ENCODE results near the gene IFNA2. TPM values are rescaled to one million over a fixed set of nuclear protein-coding genes. Genes with fewer than 3 reads are reported as not detected.
"Not testable (repeated sequence)": the region's sequence is repeated elsewhere in the genome, so short reads cannot be mapped to it uniquely, and the experiment has no call there.

The IFNA2 gene
- total RNA-seq, 2 experiments from 2014 or later, result not detected

DNA sequence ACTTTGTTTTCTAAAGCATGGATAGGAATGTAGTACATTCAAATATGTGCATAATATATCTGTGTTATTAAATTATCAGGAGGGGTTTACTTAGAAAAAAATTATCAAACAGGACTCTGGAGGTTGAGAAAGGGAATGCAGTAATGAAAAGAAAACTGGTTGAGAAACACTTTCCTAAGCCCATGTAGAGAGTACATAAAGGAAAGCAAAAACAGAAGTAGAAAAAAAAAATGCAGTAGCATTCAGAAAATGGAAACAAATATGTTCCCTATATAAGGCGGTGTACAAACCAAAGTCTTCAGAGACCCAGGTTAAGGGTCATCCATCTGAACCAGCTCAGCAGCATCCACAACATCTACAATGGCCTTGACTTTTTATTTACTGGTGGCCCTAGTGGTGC lies 23.6 kb upstream of the IFNA2 start, which contains the start of gene IFNA8:
TSS of gene IFNA8 (plus strand) at position 301 of the 400 bp plus-strand sequence. CDS start at position 361, 60 bp downstream.
- Mint-ChIP-seq H3K36me3 (ENCODE audit: low read depth) (no peaks in the 10 kb centered on the region), H3K27ac (no peak within 1 kb of the TSS), H3K9me3 (no peaks in the 10 kb centered on the region), H3K27me3 (ENCODE audit: low read depth) (peaks cover 4% of the 10 kb centered on the region), H3K4me3 (no peak within 1 kb of the TSS), H3K4me1 (ENCODE audit: low read depth) (peaks cover 3% of the 10 kb centered on the region)
- intact Hi-C loops (cut with micrococcal nuclease), result no loop called here
- DNase-seq, result no peak
- CTCF ChIA-PET, result interaction anchor here (0.7 to 1.4 kb wide), 4 partner anchors 11 to 173 kb away, joined by 3 to 4 read pairs (median 4); no protein-coding TSS in a partner anchor

DNA sequence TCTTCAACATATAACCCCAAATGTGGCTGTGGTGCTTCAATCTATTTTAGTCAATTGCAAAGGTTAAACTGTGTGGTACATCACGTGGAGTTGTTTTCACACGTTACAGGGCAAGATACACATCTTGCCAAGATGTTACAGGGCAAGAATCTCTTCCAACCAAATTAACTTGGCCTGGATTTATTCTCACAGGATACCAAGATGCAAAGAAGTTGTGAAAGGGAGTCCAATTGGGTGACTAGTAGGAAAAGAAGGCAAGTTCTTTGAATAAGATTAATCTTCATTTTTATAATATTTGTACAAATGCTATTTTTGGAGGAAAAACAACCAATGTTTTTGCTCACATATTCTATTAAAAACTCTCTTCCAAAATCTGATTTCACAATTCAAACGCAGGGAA lies 18.9 kb upstream of the IFNA2 start:
- peaks cover 31% of the 10 kb centered on the region for H3K27me3 Mint-ChIP-seq (ENCODE audit: low read depth)
- DNase-seq, result no peak
- H3K4me3 Mint-ChIP-seq, result no peak overlapping the region
- no peaks in the 10 kb centered on the region for H3K36me3 Mint-ChIP-seq (ENCODE audit: low read depth)
- H3K27ac Mint-ChIP-seq, result no peak overlapping the region
- CTCF ChIA-PET, result interaction anchor here (0.7 to 1.9 kb wide), 5 partner anchors 71 to 172 kb away, joined by 3 to 8 read pairs (median 3); no protein-coding TSS in a partner anchor
- H3K4me1 Mint-ChIP-seq (ENCODE audit: low read depth), result peaks cover 11% of the 10 kb centered on the region
- H3K9me3 Mint-ChIP-seq, result no peaks in the 10 kb centered on the region
- intact Hi-C loops (cut with micrococcal nuclease), result no loop called here

DNA sequence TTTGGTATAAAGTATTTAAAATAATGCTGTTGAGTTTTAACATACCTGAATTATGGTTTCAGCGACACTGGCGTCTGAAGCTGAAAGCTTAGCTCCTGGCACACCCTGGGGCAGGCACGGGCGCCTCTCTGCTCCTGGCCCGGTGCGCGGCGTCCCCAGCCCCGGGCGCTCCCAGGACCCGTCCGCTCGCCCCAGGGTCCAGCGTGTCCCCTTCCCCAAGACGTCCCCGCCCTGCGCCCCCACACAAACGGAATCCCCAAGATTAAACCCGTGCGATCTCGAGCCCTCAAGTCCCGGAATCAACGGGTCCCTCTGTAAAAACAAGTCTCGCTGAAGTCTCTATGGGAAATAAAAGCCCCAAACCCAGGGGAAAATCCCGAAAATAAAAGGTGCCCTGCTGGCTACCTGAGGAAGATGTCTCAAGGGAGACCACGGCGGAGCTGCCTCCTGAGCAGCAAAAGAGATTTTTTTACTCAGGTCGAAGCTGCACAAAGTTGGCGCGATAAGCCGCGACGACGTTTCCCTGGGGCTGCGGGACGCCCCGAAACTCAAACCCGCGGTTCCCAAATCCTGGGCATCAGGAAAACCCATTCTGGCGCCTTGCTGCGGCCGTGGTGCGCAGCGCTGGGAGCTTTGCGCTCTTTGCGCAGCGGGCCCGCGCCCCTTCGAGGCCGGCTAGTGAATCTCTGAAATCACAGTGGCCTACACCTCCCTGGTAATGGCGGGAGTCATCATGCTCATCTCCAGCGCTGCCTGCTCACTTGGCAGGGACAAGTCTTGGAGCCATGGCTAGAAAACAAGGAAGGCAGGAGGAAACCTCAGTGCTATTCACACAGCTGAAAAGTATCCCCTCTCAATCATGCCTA lies 17.4 kb upstream of the IFNA2 start:
- Mint-ChIP-seq H3K27me3 (ENCODE audit: low read depth) (peaks cover 34% of the 10 kb centered on the region), H3K4me3 (peak overlapping the region; percentile 60), H3K9me3 (no peaks in the 10 kb centered on the region), H3K4me1 (ENCODE audit: low read depth) (peaks cover 11% of the 10 kb centered on the region), H3K36me3 (ENCODE audit: low read depth) (no peaks in the 10 kb centered on the region), H3K27ac (no peak overlapping the region)
- CTCF ChIA-PET, result interaction anchor here (0.6 to 1.9 kb wide), 8 partner anchors 9 to 606 kb away, joined by 3 to 8 read pairs (median 4); no protein-coding TSS in a partner anchor
- DNase-seq, result peak; percentile 25
- intact Hi-C loops (cut with micrococcal nuclease), result no loop called here

- DNase-seq, result no peak
- CTCF ChIA-PET, result interaction anchor here (2.3 kb wide), 1 partner anchor 85 kb away, joined by 6 read pairs; no protein-coding TSS in a partner anchor
- Mint-ChIP-seq H3K27me3 (ENCODE audit: low read depth) (peaks cover 44% of the 10 kb centered on the region), H3K27ac (no peak overlapping the region), H3K4me3 (no peak overlapping the region), H3K4me1 (ENCODE audit: low read depth) (peaks cover 17% of the 10 kb centered on the region), H3K9me3 (no peaks in the 10 kb centered on the region), H3K36me3 (ENCODE audit: low read depth) (no peaks in the 10 kb centered on the region)
- intact Hi-C loops (cut with micrococcal nuclease), result loop anchor here (5.0 kb wide), 5 partner anchors 43 to 248 kb away; no protein-coding TSS in a partner anchor
Measured at GRCh38 chr9:21399956-21400355, 14.8 kb upstream of the IFNA2 start.

GRCh38 chr9:21398955-21399489 lies 13.8 kb upstream of the IFNA2 start:
- Mint-ChIP-seq H3K4me3 (no peak overlapping the region), H3K27me3 (ENCODE audit: low read depth) (peaks cover 42% of the 10 kb centered on the region), H3K4me1 (ENCODE audit: low read depth) (peaks cover 17% of the 10 kb centered on the region), H3K9me3 (no peaks in the 10 kb centered on the region), H3K36me3 (ENCODE audit: low read depth) (no peaks in the 10 kb centered on the region), H3K27ac (no peak overlapping the region)
- no peak for DNase-seq
- CTCF ChIA-PET, result interaction anchor here (1.3 to 2.3 kb wide), 7 partner anchors 37 to 205 kb away, joined by 4 to 13 read pairs (median 7); partner anchors contain the start of gene KLHL9
- intact Hi-C loops (cut with micrococcal nuclease), result loop anchor here (5.0 kb wide), 5 partner anchors 42 to 247 kb away; no protein-coding TSS in a partner anchor

DNA sequence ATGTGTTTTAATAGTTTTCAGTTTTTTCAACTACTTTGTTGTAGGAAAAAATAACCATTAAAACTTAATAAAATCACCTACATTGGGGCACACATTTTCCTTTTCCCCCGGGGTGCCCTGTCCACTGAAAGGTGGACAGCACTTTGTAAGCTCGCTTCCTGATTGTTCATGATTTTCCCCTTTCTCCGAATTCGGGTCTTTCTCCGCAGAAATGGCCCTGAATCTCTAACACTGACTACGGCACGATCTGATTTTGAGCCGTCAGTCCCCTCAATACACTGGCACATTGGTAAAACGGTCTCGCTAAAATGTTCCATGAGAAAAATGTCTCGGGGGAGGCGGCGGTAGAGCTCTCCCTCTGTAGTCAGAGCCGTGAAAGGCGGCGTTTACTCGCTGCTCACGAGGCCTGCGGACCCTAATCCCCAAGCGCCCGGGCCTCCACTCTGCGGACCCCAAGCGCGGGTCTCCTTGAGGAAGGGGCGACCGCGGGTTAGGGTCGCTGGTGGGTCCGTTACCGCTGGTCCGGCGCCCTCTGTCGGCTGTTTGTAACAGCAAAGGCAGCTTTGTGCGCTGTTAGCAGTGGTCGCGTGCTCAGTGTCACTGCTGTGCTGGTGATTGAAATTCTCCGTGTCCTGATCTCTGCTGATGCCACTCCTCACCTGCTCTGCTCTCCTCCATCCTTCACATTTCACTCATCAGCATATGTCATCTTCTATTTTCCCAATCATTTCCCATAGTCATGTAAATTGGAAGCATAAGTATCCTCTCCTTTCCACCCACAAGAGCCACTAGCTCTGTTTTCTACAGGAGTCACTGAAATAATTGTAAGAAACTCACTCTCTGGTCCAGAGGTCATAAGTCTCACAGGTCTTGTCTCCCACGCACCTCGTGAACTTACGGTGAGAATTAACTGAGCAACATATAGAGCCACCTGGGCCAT lies 10.8 kb upstream of the IFNA2 start:
- CTCF ChIA-PET, result interaction anchor here (0.5 to 5.9 kb wide), 42 partner anchors 9 to 1839 kb away, joined by 3 to 61 read pairs (median 4); partner anchors contain the start of genes IFNA1, IFNA8 and KLHL9
- peak; percentile 64 for DNase-seq
- Mint-ChIP-seq H3K27ac (no peak overlapping the region), H3K9me3 (no peaks in the 10 kb centered on the region), H3K36me3 (ENCODE audit: low read depth) (no peaks in the 10 kb centered on the region), H3K27me3 (ENCODE audit: low read depth) (peaks cover 39% of the 10 kb centered on the region), H3K4me1 (ENCODE audit: low read depth) (peaks cover 9% of the 10 kb centered on the region), H3K4me3 (peak overlapping the region; percentile 50)
- intact Hi-C loops (cut with micrococcal nuclease), result loop anchor here (1.0 to 5.0 kb wide), 11 partner anchors 13 to 393 kb away; partner anchors contain the start of gene KLHL9

DNA sequence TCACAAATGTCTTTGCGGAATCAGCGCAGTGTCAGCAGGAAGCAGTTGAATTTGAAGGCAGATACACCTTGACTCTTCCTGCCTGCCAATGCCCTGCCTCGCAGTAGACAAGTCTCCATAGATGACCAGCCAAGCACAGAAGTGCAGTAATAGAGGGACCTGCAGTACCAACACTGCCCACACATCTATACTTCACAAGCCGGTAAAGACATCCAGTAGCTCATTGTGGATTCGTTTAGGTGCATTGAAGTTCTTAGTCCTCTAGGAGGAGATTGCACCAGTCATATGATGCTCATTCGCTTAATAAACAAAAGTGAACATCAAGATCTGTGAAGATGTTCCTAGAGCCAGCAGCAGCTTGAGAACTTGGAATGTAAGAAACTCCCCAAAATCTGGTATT lies 7.1 kb upstream of the IFNA2 start:
- Mint-ChIP-seq H3K27ac (no peak overlapping the region), H3K4me1 (ENCODE audit: low read depth) (peaks cover 6% of the 10 kb centered on the region), H3K9me3 (no peaks in the 10 kb centered on the region), H3K27me3 (ENCODE audit: low read depth) (peaks cover 44% of the 10 kb centered on the region), H3K36me3 (ENCODE audit: low read depth) (no peaks in the 10 kb centered on the region), H3K4me3 (no peak overlapping the region)
- intact Hi-C loops (cut with micrococcal nuclease), result loop anchor here (1.0 kb wide), 1 partner anchor 21 kb away; no protein-coding TSS in a partner anchor
- CTCF ChIA-PET, result interaction anchor here (1.0 to 5.9 kb wide), 4 partner anchors 10 to 66 kb away, joined by 3 to 61 read pairs (median 7); no protein-coding TSS in a partner anchor
- no peak for DNase-seq

GRCh38 chr9:21383627-21384026 lies 1.6 kb downstream of the IFNA2 start:
- Mint-ChIP-seq H3K27me3 (ENCODE audit: low read depth) (peaks cover 37% of the 10 kb centered on the region), H3K4me3 (no peak overlapping the region), H3K4me1 (ENCODE audit: low read depth) (peaks cover 14% of the 10 kb centered on the region), H3K9me3 (no peaks in the 10 kb centered on the region), H3K36me3 (ENCODE audit: low read depth) (no peaks in the 10 kb centered on the region), H3K27ac (no peak overlapping the region)
- CTCF ChIA-PET, result no interaction called here
- no peak for DNase-seq
- intact Hi-C loops (cut with micrococcal nuclease), result loop anchor here (2.0 kb wide), 1 partner anchor 13 kb away; no protein-coding TSS in a partner anchor

- CTCF ChIA-PET, result interaction anchor here (0.7 to 1.8 kb wide), 2 partner anchors 14 to 52 kb away, joined by 3 to 9 read pairs; no protein-coding TSS in a partner anchor
- DNase-seq, result peak; percentile 17
- H3K4me1 Mint-ChIP-seq (ENCODE audit: low read depth), result peaks cover 14% of the 10 kb centered on the region
- peaks cover 32% of the 10 kb centered on the region for H3K27me3 Mint-ChIP-seq (ENCODE audit: low read depth)
- no peak overlapping the region for H3K27ac Mint-ChIP-seq
- no peaks in the 10 kb centered on the region for H3K9me3 Mint-ChIP-seq
- H3K36me3 Mint-ChIP-seq (ENCODE audit: low read depth), result no peaks in the 10 kb centered on the region
- no peak overlapping the region for H3K4me3 Mint-ChIP-seq
- intact Hi-C loops (cut with micrococcal nuclease), result loop anchor here (1.0 to 2.0 kb wide), 3 partner anchors 15 to 46 kb away; partner anchors contain the start of gene KLHL9
Measured at GRCh38 chr9:21381448-21382339, 3.5 kb downstream of the IFNA2 start.

- peaks cover 11% of the 10 kb centered on the region for H3K27me3 Mint-ChIP-seq (ENCODE audit: low read depth)
- intact Hi-C loops (cut with micrococcal nuclease), result loop anchor here (1.0 kb wide), 1 partner anchor 21 kb away; no protein-coding TSS in a partner anchor
- H3K4me1 Mint-ChIP-seq (ENCODE audit: low read depth); H3K4me3 Mint-ChIP-seq; H3K27ac Mint-ChIP-seq; H3K36me3 Mint-ChIP-seq (ENCODE audit: low read depth); DNase-seq; H3K9me3 Mint-ChIP-seq: not testable (repeated sequence)
- CTCF ChIA-PET, result interaction anchor here (0.7 kb wide), 1 partner anchor 25 kb away, joined by 3 read pairs; no protein-coding TSS in a partner anchor
Measured at GRCh38 chr9:21371467-21371866, 13.7 kb downstream of the IFNA2 start.

All from activated naive CD4-positive, alpha-beta T cell treated with anti-CD3 and anti-CD28 coated beads for 36 hours (primary cell).